ENCODE results near the gene SLC25A41. TPM values are rescaled to one million over a fixed set of nuclear protein-coding genes. Genes with fewer than 3 reads are reported as not detected.
A peak's percentile ranks its signal among the peaks of the same experiment; 100 is the strongest.

The SLC25A41 gene
- total and polyA plus RNA-seq, 9 of the 15 experiments (the other 6 are each of a cell fraction or from before 2014, with no cell fraction given), result 0.08 to 4.2 (median 1.6) TPM

GRCh38 chr19:6393074-6393982 lies 40.2 kb downstream of the SLC25A41 start, which contains the start of gene GTF2F1 (continued):
- TF ChIP-seq HINFP (tag; conservative IDR thresholded peaks at IDR 0.05; ENCODE audit: low read depth) (no peak), TGIF2 (CRISPR knock-in tag; IDR thresholded peaks at IDR 0.05) (no peak; the same call in 1 of the 2 replicates), STAT5A (IDR thresholded peaks at IDR 0.05; ENCODE audit: borderline replicate concordance, low read length) (no peak), DDX20 (tag; IDR thresholded peaks at IDR 0.05; ENCODE audit: low read depth) (no peak), MTA3 (IDR thresholded peaks at IDR 0.05; ENCODE audit: borderline replicate concordance) (peak; percentile 29; the same call in 1 of the 2 replicates), ZNF639 (CRISPR knock-in tag; conservative IDR thresholded peaks at IDR 0.05 in 1 of 2, IDR thresholded peaks at IDR 0.05 in 1 of 2) (peak in 1 of 2 experiments; percentile 65; a peak in 2 of 4 replicates), RBFOX2 (IDR thresholded peaks at IDR 0.05; ENCODE audit: low read depth, low read length) (peak; percentile 83), FOXK2 (conservative IDR thresholded peaks at IDR 0.05 in 1 of 2, IDR thresholded peaks at IDR 0.05 in 1 of 2; ENCODE audit: low read depth in 2 of 2) (peak in 1 of 2 experiments; percentile 37; a peak in 2 of 4 replicates), SIN3B (IDR thresholded peaks at IDR 0.05; ENCODE audit: low read depth) (peak; percentile 81), HCFC1 (IDR thresholded peaks at IDR 0.05; ENCODE audit: low read depth, low read length) (peak; percentile 72), MTA2 (IDR thresholded peaks at IDR 0.05; ENCODE audit: low read depth) (peak; percentile 57), TCF3 (CRISPR knock-in tag; IDR thresholded peaks at IDR 0.05) (peak; percentile 5; the same call in 1 of the 2 replicates), KDM4B (IDR thresholded peaks at IDR 0.05; ENCODE audit: borderline replicate concordance in 2 of 2, low read depth in 1 of 2) (peak in 1 of 2 experiments; percentile 33; a peak in 1 of 4 replicates), KDM5B (IDR thresholded peaks at IDR 0.05; ENCODE audit: insufficient replicate concordance, low read depth, low read length) (peak; percentile 16)
